ENCODE data around the gene ITGB7.

The ITGB7 gene

GRCh38 chr12:53145383-53146260 is 61.4 kb downstream of the ITGB7 start:
- DNase-seq (ENCODE audit: low read depth): no peak

- no peak for DNase-seq (ENCODE audit: low read depth)
Observed at GRCh38 chr12:53143355-53143754, 63.7 kb downstream of the ITGB7 start.
